ENCODE measurements around the gene PLAC9.
"Not testable (repeated sequence)": the region's sequence is repeated elsewhere in the genome, so short reads cannot be mapped to it uniquely, and the experiment has no call there.

Gene PLAC9

DNA sequence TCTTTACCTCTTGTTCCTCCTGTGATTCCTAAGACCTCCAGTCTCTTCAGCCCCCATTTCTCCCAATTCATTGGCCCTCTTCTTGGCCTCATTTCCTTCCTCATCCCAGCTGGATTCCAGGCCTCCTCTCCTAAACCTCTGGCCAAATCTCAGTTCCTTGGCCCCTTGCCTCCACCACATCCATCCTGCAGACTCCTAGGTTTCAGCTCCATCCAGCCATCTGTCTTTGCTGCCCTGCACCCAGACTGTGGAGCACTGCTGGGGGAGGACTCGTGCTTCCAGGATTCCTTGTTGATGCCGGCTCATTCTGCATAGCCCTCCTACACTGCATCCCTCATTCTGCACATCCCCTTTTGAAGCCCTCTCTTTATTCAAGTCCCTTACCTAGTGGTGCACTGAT lies 6.7 kb downstream of the PLAC9 start:
- no peak for DNase-seq (ENCODE audit: low spot score)

DNA sequence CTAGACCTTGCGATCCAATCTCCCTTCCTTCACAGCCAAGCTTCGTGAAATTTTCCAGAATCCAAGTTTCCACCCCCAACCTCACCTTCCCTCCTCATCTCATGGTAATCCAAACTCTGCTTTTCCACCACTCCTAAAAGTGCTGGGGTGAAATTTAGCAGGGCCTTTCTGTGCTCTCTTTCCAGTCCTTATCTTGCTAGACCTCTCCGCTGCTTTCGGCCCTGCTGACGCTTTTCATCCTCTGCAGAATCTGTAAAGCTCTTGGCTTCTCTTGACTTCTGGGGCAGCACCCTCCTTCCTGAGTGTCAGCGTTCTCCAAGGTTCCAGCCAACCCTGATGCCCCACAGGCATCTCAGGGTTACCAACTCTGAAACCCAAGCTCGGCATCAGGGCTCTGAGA lies 7.7 kb downstream of the PLAC9 start:
- DNase-seq (ENCODE audit: low spot score) = no peak

DNA sequence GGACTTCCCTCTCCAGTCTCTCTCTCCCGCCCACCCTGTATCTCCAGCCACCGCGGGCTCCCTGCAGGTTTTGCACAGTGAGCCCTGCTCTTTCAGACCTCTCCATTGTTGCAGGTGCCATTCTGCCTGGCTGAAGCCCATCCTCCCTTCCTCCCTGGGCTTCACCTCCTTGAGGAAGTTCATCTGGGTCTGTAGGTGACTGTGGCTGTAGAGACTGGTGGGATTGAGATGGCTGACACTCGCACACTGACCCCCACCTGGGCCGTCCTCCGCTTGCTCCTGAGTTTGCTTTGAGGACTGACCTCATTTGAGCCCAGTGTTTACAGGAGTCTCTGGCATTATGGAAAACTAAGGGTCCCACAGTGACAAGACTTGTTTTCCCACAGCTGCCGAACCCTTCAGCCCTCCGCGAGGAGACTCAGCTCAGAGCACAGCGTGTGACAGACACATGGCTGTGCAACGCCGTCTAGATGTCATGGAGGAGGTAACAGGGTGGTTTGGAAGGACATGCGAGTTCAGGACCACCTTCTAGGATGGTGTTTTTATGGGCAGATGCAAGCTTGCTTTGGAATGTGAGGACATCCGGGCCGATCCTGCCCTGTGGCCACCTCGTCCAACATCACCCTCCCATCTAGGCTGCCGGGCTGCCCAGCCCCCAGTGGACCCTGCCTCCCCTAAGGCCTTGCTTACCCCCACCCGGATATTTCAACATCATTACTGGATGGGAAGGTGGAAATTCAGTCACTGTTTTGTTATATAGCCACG lies 9.3 kb downstream of the PLAC9 start:
- no peak for DNase-seq (ENCODE audit: low spot score)

DNA sequence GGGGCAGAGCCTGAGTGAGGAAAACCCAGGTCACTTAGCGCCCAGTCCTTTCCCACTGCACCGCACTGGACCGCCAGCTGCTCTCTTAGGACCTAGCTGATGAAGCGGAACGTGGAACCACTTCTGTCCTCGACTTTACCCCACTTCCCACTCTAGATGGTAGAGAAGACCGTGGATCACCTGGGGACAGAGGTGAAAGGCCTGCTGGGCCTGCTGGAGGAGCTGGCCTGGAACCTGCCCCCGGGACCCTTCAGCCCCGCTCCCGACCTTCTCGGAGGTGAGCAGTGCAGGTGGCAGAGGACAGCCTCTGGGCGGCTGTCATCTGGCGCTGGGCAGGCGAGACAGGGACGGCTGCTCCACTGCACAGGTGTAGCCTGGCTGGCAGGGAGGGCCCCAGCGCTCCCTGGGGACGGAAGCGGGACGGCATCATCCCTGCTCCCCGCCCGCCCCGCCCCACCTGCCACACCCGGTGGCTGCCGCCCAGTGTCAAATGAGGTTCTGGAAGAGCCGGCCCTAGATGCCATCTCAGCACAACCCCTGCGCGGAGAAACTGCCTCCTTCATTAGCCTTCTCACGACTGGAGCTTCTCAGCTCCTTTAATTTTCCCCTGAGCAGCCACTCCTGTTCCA lies 11.7 kb downstream of the PLAC9 start:
- DNase-seq (ENCODE audit: low spot score) = peak; percentile 9

DNA sequence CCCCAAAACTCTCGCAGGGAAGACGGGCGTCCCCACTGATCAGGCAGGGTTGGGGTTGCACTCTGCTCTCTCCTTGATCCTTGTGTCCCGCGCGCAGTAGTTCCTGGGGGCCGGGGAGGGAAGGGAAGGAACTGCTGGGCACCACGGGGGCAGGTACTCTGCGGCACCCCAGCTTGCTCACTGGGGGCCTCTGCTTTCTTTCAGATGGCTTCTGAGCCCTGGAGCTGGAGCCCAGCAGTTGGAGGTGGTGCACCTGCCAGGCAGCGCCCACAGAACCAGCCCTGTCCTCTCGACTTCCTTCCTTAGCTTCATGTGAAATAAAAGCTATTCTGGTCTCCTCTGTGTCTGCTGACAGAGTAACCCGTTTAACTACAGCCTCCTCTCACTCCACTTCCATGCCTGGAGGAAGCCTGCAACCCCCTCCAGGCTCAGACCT lies 12.2 kb downstream of the PLAC9 start:
- DNase-seq (ENCODE audit: low spot score) = no peak

DNA sequence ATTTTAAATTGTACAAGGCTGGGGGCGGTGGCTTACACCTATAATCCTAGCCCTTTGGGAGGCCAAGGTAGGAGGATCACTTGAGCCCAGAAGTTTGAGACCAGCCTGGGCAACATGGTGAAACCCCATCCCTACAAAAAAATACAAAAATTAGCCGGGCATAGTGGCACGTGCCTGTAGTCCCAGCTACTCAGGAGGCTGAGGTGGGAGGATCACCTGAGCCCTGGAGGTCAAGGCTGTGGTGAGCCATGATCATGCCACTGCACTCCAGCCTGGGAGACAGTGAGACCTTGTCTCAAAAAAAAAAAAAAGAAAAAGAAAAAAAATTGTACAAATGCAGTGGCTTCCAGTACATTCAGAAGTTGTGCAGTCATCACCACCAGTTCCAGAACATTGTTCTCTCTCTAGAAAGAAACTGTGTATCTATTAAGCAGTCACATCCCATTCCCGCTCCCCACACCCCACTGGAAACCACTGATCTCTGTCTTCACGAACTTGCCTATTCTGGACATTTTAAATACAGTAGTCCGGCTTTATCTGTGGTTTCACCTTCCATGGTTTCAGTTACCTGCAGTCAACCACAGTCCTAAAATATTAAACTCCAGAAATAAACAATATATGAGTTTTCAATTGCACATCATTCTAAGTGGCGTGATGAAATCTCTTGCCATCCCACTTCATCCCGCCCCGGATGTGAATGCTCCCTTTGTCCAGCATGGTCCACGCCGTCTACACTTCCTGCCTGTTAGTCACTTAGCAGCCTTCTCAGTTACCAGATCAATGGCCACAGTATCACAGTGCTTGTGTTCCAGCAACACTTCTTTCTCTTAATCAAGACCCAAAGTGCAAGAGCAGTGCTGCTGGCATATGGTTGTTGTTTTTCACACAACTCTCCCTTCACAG lies 13.1 kb downstream of the PLAC9 start:
- DNase-seq (ENCODE audit: low spot score) = not testable (repeated sequence)

DNA sequence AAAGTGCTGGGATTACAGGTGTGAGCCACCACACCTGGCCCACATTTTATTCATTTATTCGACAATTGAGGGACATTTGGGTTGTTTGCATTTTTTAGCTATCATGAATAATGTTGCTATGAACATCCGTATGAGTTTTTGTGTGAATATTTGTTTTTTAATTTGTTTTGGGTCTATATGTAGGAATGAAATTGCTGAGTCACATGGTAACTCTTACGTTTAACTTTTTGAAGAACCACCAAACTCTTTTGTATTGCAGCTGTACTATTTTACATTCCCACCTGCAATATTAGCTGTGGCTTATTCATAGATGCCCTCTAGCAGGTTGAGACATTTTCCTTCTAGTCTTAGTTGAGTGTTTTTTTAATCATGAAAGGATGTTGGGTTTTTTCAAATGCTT lies 14.4 kb downstream of the PLAC9 start:
- no peak for DNase-seq (ENCODE audit: low spot score)

DNA sequence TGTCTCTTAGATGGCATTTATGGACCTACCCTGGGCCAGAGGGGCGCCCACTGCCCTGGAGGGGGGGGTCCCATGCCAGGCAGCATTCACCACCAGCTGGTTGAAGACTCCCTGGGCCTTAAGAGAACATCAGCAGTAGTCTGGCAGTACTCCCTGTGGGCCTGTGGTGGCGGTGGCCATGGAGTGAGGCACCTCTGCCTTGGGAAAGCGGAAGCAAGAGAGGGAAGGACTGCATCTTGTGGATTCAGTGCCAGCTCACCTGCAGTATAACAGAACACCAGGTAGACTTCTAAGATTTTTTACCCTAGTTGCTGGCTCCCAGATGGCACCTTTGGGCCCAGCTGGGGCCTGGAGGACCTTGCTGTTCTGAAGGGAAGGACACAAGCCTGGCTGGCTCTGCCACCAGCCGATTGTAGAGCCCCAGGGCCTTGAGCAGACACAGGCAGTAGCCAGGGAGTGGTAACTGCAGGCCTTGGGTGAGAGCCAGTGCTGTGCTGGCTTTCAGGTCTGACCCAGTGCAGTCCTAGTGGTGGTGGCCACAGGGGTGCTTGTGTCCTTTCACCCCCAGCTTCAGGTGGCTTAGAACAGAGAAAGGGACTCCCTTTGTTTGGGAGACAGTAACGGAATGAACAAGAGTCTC lies 15.8 kb downstream of the PLAC9 start:
- DNase-seq (ENCODE audit: low spot score) = no peak

DNA sequence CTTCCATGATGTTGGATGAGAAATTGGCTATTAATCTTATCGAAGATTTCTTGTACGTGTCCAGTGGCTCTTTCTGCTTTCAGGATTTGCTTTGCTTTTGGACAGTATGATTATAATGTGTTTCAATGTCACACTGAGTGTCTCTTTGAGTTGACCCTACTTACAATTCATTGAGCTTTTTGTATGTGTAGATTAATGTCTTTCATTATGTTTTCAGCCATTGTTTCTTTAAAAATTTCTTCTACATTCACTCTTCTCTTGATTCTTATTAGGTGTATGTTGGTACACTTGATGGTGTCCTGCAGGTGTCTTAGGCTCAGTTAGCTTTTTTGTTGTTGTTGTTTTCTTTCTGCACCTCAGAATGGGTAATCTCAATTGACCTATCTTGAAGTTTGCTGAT lies 16.6 kb downstream of the PLAC9 start:
- no peak for DNase-seq (ENCODE audit: low spot score)

DNA sequence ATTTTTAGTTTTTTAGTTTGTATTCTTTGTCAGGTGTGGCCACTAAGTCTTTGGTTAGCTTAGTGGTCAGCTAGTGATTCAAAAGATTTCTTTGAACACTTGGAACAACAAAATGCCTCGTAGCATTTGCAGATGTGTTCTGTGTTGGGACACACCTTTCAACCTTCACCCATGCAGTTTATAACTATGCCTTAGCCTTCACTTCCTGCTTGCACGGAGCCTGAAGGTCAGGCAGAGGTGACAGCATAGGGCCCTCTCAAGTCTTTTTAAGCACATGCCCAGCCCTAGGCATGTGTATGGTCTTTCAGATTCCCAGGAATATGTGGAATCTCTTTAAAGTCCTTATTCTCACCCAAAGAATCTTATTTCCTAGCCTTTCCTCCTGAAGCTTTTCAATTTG lies 17.6 kb downstream of the PLAC9 start:
- DNase-seq (ENCODE audit: low spot score) = no peak

DNA sequence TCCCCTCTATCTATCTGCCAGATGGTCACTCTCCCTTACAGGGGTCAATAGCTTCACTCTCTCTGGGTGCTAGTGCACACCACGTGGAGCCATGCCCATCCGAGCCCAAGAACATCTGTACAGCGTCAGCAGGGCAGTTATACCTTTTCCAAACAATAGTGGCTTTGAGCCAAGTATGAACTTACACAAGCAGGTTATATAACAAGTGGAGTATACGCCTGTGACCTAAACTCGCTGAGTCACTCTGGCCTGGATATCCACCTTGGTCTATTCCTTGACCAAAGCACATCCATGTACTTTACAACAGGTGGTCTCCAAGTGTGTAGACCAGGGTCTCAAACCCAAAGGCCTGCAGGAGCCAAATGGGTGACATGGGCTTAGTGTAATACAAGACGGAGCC lies 20.3 kb downstream of the PLAC9 start:
- no peak for DNase-seq (ENCODE audit: low spot score)

DNA sequence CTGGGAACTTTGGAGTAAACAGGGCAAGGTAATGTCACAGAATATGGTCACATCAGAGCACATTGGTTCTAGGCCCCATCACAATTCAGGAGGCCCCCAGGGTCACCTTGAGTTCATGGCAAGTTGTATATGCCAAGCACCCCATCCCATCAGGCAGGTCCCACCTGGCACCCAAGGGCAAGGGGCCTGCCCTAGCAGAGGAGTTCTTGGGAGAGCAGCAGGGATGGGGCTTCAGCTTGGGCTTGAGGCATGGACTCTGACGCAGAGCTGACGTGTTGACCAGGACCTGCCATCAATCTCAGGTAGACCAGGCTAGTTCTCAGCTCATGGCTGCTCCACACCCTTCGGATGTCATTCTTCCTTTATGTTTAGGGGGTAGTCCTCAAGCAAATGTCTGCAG lies 20.9 kb downstream of the PLAC9 start:
- DNase-seq (ENCODE audit: low spot score) = no peak

DNA sequence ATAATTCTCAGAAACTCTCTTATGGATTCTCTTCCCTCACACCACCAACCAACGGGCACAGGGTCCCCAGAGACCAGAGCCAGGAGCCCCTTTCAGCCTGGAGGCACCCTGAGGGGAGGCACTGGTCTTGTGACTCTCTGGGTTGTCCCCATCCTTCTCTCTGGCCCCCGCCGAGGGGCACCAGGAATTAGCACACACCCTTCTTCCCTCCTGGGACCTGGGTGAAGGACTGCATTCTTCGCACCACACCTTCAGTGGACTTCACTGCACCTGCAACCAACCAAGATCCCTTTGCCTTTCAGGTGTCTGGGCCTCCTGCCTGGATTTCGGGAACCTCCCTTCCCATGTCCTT lies 22.1 kb downstream of the PLAC9 start:
- no peak for DNase-seq (ENCODE audit: low spot score)

DNA sequence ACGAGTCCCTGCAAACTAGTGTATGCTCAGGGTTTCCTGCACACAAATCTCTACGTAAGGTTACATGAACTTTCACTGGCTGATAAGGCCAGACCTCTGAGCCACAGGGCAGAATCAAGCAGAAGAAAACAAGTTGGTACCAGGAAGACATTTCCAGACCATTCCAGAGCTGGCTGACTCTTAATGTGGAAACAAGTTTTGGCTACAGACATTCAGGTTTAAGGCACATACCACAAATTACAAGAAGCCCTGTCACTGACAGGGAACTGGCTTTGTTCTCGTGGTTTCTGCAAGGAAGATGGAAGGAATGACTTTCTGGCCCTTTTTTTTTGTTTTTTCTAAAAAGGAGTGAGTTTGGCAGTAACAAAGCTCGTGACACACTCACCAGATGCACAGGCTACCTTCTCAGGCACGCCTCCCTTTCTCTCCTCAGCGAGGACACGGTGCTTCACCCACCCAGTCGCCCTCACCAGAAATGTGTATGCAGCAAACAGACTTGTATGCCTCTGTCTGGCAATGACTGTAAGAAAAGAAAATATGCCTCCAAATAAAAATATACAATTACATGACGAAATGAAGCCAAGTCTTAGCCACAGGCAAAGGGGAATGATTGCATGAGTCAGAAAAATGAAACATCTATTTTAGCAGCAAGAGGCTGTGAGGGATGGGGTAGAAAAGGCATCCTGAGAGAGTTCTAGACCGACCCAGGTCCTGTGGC lies 22.6 kb downstream of the PLAC9 start:
- DNase-seq (ENCODE audit: low spot score) = no peak

DNA sequence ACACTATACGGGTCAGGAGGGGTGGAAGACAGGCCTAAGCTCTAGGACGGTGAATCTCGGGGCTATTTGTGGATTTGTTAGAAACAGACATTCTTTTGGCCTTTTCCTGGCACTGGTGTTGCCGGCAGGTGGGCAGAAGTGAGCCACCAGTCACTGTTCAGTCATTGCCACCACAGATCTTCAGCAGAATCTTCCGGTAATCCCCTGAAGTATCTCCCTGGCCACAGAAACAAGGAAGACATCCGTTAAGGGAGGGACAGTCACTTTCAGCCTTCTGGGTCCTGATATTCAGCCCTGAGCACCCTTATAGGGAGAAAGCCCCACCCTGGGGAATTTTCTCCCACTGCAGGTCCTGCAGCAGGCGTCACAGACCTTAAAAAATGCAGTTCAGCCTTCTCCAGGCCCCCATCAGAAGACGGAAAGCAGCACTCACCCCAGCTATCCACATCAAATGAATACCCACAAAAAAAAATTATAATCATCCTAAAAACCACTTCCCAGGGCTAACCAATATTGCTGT lies 23.2 kb downstream of the PLAC9 start:
- DNase-seq (ENCODE audit: low spot score) = no peak

DNA sequence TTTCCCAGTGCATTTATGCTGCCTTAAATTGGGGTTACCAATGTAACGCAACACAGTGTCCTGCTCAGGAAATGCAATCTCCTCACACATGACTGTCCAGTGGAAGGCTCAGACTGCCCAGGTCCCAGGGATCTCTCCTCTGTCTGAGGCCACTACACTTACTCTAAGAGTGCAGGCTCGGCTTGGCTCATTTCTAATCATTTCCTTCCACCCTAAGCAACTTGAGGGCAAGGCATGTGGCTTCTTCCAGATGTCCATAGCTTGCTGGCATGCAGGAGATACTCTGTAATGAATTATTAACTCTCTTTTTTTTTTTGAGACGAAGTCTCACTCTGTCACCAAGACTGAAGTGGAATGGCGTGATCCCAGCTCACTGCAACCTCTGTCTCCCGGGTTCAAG lies 23.7 kb downstream of the PLAC9 start:
- DNase-seq (ENCODE audit: low spot score) = no peak

DNA sequence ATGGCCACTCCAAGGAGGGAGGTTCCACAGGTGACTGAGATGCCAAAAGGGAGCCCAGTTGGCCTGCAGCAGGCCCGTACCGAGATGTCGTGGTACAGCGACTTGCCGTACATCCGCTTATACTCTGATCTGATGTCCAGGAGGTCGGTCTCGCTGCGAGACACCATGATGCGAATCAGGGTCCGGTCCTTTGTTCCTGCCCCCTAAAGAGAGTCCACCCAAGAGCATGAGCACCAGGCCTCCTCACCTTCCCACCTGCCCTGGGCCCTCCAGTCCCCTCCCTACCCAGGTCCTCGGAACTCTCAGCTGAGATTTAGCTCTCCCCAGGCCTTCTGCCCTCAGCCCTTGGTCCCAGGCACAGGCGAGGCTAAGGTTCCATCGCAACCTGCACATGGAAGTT lies 25.0 kb downstream of the PLAC9 start:
- no peak for DNase-seq (ENCODE audit: low spot score)

DNA sequence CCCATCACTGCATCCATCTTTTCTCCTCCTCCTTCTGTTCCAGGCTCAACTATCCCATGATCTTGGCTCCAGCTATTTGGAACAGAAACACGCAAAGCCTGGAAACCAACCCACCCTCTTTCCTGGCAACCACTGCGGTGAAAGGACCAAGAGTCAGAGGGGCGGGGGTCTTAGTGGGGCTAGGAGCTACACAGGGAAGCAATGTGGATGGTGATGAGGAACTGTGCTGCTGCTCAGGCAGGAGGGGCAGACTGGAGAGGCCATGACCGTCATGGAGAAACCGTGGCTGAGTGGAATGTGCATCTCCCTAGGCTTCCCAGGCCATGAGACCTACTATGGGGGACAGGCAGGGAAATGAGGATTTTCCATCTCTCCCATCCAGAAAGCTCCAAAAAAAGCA lies 25.6 kb downstream of the PLAC9 start:
- no peak for DNase-seq (ENCODE audit: low spot score)

DNA sequence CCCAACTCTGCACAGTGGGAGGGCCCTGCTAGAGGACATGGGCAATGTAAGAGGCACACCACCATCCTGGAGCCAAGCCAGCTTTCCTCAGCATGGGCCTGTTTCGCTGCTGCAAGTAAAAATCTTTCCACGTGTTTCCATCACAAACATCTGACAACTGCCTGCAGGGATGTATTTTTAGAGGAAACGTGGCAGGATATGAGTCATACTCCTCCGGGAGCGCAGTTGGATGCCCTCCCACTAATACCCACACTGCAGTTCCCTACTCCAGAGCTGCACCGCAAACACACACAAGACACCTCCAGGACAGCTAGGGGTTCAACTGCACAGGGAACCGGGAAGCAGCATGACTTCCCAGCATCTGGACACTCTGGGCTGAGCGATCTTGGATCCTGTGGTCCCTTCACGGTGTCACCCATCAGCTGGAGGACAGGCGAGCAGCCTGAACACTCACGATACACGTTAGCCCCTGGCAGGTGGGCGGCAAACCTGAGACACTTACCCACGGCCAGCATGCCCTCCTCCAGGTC lies 26.1 kb downstream of the PLAC9 start:
- peak; percentile 86 for DNase-seq (ENCODE audit: low spot score)

DNA sequence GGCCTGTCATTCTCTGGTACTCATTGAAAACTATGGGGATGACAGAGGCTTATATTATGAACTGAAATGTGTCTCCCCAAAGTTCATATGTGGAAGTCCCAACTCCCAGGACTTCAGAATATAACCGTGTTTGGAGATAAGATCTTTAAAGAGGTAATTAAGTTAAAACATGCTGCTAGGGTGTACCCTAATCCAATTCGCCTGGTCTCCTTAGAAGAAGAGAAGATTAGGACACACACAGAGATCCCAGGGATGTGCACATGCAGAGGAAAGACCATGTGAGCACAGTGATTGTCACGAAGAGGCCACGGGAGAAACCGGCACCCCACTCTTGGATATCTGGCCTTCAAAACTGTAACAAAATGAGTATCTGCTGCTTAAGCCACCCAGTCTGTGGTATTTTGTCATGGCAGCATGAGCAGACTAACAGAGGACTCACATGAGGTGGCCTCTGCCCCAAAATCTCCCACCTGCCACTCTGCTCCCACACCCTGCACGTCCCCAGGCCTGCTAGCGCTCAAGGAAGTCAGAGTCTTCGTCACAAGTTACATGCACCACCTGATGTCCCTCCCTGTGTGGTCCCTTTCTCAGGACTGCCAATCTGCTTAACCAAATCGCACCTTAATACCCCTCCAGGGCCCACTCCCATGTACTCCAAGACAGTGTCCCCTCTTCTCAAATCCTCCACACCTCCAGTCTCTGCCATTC lies 26.8 kb downstream of the PLAC9 start:
- DNase-seq (ENCODE audit: low spot score) = no peak
